GM13977 (cell line): Measurements from ENCODE around the gene OPRD1.
"Not testable (repeated sequence)": the region's sequence is repeated elsewhere in the genome, so short reads cannot be mapped to it uniquely, and the experiment has no call there.

Experiments used
- DNase-seq: peaks from one replicate; pipeline ENCODE4 v3.0.0; 2012; ENCODE audit warnings: low spot score
- in situ Hi-C: fragments of 300-500 bp; cut with MboI; formaldehyde crosslinking; loops from one replicate; pipeline ENCODE4 v1.12.0; 2022; ENCODE audit warnings: low sequenced_read_pairs, low pct_unique_long_range_greater_than_20kb, mixed read lengths, inconsistent platforms; ENCODE audit not compliant: unreplicated experiment
- TF ChIP-seq, protein P1 (sequence below): IDR thresholded peaks from 2 replicates; pipeline ENCODE4 v1.5.1; 2012; ENCODE audit warnings: mild to moderate bottlenecking, control low read depth; ENCODE audit not compliant: insufficient read depth; ENCODE audit errors: extremely low read depth, missing control alignments

The OPRD1 gene

GRCh38 chr1:28845786-28846543 is 34.0 kb downstream of the OPRD1 start:
- in situ Hi-C loops = no loop called here
- TF ChIP-seq, protein P1, sequence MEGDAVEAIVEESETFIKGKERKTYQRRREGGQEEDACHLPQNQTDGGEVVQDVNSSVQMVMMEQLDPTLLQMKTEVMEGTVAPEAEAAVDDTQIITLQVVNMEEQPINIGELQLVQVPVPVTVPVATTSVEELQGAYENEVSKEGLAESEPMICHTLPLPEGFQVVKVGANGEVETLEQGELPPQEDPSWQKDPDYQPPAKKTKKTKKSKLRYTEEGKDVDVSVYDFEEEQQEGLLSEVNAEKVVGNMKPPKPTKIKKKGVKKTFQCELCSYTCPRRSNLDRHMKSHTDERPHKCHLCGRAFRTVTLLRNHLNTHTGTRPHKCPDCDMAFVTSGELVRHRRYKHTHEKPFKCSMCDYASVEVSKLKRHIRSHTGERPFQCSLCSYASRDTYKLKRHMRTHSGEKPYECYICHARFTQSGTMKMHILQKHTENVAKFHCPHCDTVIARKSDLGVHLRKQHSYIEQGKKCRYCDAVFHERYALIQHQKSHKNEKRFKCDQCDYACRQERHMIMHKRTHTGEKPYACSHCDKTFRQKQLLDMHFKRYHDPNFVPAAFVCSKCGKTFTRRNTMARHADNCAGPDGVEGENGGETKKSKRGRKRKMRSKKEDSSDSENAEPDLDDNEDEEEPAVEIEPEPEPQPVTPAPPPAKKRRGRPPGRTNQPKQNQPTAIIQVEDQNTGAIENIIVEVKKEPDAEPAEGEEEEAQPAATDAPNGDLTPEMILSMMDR = peak; percentile 27
- DNase-seq = no peak

DNA sequence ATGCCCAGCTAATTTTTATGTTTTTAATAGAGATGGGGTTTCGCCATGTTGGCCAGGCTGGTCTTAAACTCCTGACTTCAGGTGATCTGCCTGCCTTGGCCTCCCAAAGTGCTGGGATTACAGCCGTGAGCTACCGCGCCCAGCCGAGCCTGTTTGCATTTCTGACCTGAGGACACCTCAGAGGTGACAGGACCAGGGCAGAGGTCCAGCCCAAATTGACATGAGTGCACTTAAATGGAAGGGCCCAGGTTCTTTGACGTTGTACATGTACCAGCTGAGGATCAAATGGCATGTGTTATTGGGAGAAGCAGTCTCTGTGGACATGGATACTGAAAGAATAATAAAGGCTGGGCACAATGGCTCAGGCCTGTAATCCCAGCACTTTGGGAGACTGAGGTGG is 35.2 kb downstream of the OPRD1 start:
- DNase-seq, in situ Hi-C loops: not testable (repeated sequence)

DNA sequence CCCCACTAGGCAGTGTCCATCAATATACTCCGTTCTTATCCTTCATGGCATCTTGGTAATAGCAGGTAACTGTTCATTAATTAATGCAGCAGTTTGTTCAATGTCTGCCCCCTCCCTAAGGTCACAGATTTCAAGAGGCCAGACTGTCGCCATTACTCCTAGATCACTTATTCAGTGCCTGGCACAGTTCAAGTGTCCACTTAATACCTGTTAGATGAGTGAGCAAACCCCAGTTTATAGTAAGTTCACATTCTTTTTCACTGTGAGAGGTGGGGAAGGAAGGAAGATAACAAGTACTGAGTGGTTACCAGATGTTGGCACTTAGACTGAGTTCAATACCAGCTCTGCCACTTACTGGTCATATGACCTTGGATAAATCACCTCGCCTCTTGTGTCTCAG is 36.4 kb downstream of the OPRD1 start:
- in situ Hi-C loops = no loop called here
- DNase-seq = no peak
- TF ChIP-seq, protein P1 = no peak

DNA sequence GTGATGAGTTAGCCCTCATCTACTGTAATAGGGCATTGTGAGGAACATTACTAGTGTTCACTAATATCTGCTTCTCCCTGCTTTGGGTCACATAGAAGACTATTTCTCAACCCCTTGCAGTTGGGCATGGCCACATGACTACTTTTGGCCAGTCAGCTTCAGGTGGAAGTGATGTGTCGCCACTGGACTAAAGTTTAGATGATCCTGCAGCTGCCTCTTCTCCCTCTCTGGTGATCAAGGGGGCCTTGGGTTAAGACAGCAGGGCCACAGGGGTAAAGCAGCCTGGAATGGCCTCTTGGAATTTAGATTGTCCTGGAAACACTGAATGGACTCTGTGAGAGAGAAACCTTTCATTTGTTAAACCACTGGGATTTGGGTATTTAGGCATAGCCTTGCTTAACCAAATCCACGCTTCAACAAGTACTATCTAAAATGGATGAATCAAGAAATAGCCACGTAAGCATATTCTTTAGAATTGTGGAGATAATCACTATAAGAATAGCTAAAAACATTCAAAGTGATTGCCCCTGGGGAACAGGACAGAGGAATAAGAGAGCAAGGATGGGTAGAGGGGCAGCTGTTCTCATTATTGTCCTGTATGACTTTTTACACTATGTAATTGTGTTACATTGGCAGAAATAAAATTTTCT is 41.2 kb downstream of the OPRD1 start:
- in situ Hi-C loops = no loop called here

DNA sequence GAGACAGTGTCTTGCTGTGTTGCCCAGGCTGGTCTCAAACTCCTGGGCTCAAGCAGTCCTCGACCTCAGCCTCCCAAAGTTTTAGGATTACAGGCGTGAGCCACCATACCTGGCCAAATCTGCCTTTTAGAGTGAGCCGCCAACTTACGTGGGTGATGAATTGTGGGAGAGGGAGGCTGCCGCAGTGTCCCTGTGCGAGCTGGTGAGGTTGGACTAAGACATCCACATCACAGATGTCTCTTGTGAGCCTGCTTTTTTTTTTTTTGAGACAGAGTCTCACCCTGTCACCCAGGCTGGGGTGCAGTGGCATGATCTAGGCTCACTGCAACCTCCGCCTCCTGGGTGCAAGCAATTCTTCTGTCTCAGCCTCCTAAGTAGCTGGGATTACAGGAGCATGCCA is 42.4 kb downstream of the OPRD1 start:
- in situ Hi-C loops, DNase-seq: not testable (repeated sequence)

More for the DNA sequence above, 41.2 kb downstream of the OPRD1 start:
- TF ChIP-seq, protein P1 = no peak
- DNase-seq = no peak

- DNase-seq = no peak
- TF ChIP-seq, protein P1 = no peak
- in situ Hi-C loops = no loop called here
Observed at GRCh38 chr1:28855046-28855445, 43.1 kb downstream of the OPRD1 start.

- TF ChIP-seq, protein P1 = no peak
Observed at GRCh38 chr1:28855469-28855951, 43.5 kb downstream of the OPRD1 start.

More at GRCh38 chr1:28855469-28855951, 43.5 kb downstream of the OPRD1 start:
- in situ Hi-C loops = no loop called here
- no peak for DNase-seq
